ENCODE results near the gene ARSG.

DNA sequence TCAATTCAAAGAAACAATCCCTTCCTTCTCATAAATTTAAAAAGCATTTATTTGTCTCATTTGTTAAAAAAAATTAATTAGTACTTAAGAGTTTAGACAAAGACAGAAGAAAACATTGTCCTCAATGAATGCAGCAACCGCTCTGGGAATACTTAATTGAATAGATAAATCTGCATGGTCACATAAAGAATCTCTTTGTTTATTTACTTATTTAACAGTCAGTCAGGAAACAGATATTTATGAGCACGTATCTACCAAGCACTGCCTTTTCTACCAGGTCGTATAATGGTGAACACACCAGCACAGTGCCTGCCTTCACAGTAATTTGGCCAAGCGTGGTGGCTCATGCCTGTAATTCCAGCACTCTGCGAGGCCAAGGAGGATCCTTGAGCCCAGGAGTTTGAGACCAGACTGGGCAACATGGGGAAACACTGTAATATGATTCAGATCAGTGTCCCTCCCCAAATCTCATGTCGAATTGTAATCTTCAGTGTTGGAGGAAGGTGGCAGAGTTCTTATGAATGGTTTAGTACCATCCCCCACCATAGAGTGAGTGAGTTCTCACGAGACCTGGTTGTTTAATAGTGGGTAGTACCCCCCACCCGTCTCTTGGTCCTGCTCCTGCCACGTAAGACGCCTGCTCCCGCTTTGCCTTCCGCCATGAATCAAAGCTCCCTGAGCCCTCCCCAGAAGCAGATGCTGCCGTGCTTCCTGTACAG, 157.9 kb downstream of the ARSG start:
- TF ChIP-seq, protein P1, sequence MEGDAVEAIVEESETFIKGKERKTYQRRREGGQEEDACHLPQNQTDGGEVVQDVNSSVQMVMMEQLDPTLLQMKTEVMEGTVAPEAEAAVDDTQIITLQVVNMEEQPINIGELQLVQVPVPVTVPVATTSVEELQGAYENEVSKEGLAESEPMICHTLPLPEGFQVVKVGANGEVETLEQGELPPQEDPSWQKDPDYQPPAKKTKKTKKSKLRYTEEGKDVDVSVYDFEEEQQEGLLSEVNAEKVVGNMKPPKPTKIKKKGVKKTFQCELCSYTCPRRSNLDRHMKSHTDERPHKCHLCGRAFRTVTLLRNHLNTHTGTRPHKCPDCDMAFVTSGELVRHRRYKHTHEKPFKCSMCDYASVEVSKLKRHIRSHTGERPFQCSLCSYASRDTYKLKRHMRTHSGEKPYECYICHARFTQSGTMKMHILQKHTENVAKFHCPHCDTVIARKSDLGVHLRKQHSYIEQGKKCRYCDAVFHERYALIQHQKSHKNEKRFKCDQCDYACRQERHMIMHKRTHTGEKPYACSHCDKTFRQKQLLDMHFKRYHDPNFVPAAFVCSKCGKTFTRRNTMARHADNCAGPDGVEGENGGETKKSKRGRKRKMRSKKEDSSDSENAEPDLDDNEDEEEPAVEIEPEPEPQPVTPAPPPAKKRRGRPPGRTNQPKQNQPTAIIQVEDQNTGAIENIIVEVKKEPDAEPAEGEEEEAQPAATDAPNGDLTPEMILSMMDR (IDR thresholded peaks at IDR 0.05; ENCODE audit: low read depth, low read length, missing input control) = no peak
- TF ChIP-seq RAD21 (IDR thresholded peaks at IDR 0.05) (no peak), TAF1 (conservative IDR thresholded peaks at IDR 0.05) (no peak), GABPA (IDR thresholded peaks at IDR 0.05 in 1 of 2, conservative IDR thresholded peaks at IDR 0.05 in 1 of 2) (no peak), HNF4A (conservative IDR thresholded peaks at IDR 0.05) (no peak), NR2F2 (IDR thresholded peaks at IDR 0.05) (no peak)
- TF ChIP-seq, protein P2, sequence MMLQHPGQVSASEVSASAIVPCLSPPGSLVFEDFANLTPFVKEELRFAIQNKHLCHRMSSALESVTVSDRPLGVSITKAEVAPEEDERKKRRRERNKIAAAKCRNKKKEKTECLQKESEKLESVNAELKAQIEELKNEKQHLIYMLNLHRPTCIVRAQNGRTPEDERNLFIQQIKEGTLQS (IDR thresholded peaks at IDR 0.05) = no peak
- TF ChIP-seq, protein P3, sequence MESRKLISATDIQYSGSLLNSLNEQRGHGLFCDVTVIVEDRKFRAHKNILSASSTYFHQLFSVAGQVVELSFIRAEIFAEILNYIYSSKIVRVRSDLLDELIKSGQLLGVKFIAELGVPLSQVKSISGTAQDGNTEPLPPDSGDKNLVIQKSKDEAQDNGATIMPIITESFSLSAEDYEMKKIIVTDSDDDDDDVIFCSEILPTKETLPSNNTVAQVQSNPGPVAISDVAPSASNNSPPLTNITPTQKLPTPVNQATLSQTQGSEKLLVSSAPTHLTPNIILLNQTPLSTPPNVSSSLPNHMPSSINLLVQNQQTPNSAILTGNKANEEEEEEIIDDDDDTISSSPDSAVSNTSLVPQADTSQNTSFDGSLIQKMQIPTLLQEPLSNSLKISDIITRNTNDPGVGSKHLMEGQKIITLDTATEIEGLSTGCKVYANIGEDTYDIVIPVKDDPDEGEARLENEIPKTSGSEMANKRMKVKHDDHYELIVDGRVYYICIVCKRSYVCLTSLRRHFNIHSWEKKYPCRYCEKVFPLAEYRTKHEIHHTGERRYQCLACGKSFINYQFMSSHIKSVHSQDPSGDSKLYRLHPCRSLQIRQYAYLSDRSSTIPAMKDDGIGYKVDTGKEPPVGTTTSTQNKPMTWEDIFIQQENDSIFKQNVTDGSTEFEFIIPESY (IDR thresholded peaks at IDR 0.05) = no peak
